ENCODE results near the gene PLXDC2.

DNA sequence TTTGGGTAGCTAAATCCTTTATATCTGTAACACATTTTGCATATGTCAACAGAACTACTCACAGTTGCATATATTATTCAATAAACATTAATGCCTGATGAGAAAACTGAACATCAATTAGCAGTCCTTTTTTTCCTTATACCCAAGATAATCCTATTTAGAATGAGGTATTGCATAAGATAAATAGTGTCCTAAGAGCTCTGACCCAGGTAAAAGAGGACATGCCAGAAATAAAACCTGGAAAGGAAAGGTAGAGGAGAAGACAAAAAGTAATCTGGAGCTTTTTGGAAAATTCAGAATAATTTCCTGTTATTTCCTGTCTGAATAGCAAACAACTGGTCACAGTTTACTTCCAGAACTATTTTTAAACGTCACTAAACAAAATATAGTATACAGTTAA lies 204.4 kb downstream of the PLXDC2 start:
- TF ChIP-seq FOXM1 (IDR thresholded peaks at IDR 0.05; ENCODE audit: low read depth) (no peak), RFX5 (IDR thresholded peaks at IDR 0.05; ENCODE audit: low read length) (no peak), EP300 (IDR thresholded peaks at IDR 0.05; ENCODE audit: borderline replicate concordance in 1 of 2, low read depth in 1 of 2, low read length in 1 of 2) (no peak), GATA2 (CRISPR knock-in tag; IDR thresholded peaks at IDR 0.05) (no peak), SMC3 (IDR thresholded peaks at IDR 0.05; ENCODE audit: low read depth, low read length) (no peak), GABPA (IDR thresholded peaks at IDR 0.05; ENCODE audit: low read depth) (no peak), NFIC (IDR thresholded peaks at IDR 0.05; ENCODE audit: borderline replicate concordance) (no peak), MEF2A (IDR thresholded peaks at IDR 0.05; ENCODE audit: borderline replicate concordance, low read depth) (no peak), JUND (IDR thresholded peaks at IDR 0.05) (no peak), TAF1 (IDR thresholded peaks at IDR 0.05; ENCODE audit: borderline replicate concordance, low read depth, low read length) (no peak)
- TF ChIP-seq, protein P1, sequence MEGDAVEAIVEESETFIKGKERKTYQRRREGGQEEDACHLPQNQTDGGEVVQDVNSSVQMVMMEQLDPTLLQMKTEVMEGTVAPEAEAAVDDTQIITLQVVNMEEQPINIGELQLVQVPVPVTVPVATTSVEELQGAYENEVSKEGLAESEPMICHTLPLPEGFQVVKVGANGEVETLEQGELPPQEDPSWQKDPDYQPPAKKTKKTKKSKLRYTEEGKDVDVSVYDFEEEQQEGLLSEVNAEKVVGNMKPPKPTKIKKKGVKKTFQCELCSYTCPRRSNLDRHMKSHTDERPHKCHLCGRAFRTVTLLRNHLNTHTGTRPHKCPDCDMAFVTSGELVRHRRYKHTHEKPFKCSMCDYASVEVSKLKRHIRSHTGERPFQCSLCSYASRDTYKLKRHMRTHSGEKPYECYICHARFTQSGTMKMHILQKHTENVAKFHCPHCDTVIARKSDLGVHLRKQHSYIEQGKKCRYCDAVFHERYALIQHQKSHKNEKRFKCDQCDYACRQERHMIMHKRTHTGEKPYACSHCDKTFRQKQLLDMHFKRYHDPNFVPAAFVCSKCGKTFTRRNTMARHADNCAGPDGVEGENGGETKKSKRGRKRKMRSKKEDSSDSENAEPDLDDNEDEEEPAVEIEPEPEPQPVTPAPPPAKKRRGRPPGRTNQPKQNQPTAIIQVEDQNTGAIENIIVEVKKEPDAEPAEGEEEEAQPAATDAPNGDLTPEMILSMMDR (IDR thresholded peaks at IDR 0.05): no peak
- TF ChIP-seq, protein P2, sequence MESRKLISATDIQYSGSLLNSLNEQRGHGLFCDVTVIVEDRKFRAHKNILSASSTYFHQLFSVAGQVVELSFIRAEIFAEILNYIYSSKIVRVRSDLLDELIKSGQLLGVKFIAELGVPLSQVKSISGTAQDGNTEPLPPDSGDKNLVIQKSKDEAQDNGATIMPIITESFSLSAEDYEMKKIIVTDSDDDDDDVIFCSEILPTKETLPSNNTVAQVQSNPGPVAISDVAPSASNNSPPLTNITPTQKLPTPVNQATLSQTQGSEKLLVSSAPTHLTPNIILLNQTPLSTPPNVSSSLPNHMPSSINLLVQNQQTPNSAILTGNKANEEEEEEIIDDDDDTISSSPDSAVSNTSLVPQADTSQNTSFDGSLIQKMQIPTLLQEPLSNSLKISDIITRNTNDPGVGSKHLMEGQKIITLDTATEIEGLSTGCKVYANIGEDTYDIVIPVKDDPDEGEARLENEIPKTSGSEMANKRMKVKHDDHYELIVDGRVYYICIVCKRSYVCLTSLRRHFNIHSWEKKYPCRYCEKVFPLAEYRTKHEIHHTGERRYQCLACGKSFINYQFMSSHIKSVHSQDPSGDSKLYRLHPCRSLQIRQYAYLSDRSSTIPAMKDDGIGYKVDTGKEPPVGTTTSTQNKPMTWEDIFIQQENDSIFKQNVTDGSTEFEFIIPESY (IDR thresholded peaks at IDR 0.05; ENCODE audit: borderline replicate concordance, low read depth): no peak
- TF ChIP-seq, protein P3, sequence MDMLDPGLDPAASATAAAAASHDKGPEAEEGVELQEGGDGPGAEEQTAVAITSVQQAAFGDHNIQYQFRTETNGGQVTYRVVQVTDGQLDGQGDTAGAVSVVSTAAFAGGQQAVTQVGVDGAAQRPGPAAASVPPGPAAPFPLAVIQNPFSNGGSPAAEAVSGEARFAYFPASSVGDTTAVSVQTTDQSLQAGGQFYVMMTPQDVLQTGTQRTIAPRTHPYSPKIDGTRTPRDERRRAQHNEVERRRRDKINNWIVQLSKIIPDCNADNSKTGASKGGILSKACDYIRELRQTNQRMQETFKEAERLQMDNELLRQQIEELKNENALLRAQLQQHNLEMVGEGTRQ (IDR thresholded peaks at IDR 0.05; ENCODE audit: borderline replicate concordance, low read depth, low read length): no peak

Measured in SK-N-SH (cell line).